D721Med (cell line): ENCODE results near the gene GLB1L2.

ENCODE experiments used
- DNase-seq: peaks from one replicate; pipeline ENCODE4 v3.0.0; 2011; ENCODE audit warnings: low spot score; ENCODE audit not compliant: insufficient read length
- FAIRE-seq: peaks from 2 replicates; lab custom pipeline; 2011; peaks lifted over from hg19 to GRCh38; lab: Jason Lieb, UNC
- CTCF ChIP-seq: IDR thresholded peaks from 2 replicates; pipeline ENCODE4 v1.5.1; 2012; ENCODE audit warnings: mild to moderate bottlenecking, control low read depth; ENCODE audit not compliant: insufficient read depth; ENCODE audit errors: missing control alignments

GLB1L2 gene

DNA sequence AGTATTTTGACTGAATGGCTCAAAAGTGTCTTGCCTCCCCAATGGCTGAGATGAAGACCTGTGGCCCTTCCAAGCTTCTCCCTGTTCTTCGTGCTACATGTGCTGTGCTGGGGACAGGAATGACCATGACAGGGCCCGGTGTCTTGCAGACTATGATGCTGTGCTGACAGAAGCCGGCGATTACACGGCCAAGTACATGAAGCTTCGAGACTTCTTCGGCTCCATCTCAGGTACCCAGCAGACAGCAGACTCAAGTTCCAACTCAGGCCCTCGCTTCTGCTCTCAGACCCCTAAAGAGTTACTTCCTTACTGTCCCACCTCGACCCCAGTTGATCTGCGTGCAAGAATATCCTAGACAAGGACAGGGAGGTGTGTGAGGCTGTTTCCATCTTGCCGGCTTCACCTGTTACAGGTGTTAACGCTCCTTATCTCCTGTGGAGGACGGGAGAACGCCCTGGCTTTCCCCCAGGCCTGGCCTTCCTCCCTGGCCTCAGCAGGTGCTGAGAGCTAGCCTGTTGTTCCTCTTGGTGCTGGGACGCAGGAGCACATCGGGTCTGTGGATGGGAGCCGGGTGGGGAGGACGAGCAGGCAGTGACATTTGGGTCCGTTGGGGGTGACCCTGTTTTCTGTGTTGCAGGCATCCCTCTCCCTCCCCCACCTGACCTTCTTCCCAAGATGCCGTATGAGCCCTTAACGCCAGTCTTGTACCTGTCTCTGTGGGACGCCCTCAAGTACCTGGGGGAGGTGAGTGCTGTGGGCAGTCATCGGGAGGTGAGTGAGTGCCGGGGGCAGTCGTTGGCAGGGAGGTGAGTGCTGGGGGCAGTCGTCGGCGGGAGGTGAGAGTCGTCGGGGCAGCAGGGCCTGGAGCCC lies 38.1 kb downstream of the GLB1L2 start:
- DNase-seq: no peak
- no peak for FAIRE-seq
- no peak for TF ChIP-seq CTCF

- TF ChIP-seq CTCF: no peak
- no peak for DNase-seq
- FAIRE-seq: no peak
Observed at GRCh38 chr11:134370526-134371435, 39.0 kb downstream of the GLB1L2 start.

GRCh38 chr11:134371436-134372185 lies 39.8 kb downstream of the GLB1L2 start:
- FAIRE-seq (no peak), DNase-seq (no peak)
- no peak for TF ChIP-seq CTCF

DNA sequence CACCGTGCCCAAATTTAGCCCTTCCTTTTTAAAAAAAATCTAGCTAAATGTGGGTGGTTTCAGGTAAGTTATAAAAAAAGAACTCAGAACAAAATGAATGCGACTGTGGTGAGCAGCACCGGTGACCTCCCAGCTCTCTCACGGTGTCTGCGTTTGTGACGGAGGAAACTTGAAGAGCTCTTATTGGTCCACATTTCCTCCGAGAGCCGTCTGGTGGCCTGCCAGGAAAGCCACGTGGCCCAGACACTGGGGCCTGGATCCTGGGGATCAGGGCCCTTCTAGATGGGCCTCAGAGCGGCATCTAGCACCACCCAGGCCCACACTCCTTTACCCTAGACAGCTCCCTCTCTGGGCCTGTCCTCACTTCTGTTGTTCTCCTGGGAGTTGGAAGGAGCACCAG lies 40.7 kb downstream of the GLB1L2 start:
- TF ChIP-seq CTCF: no peak
- FAIRE-seq (no peak), DNase-seq (no peak)

DNA sequence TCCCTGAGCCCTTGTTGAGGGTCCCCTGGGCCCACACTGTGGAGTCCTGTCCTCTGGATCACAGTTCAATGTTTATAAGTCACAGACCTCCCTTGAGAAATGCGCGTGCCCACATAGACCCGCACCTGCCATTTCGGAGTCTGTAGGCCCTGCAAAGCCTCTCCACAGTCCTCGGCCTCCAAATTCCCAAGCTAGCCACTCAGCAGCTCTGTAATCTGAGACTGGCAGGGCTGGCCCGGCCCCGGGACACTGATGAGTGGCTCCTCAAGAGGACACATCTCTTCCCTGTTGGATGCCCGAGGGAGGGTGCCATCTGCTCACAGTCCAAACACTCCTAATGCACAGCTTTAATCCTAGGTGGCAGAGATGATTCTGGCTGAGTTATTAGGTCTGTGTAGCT lies 41.2 kb downstream of the GLB1L2 start:
- DNase-seq: no peak
- no peak for FAIRE-seq
- TF ChIP-seq CTCF: peak; percentile 29

DNA sequence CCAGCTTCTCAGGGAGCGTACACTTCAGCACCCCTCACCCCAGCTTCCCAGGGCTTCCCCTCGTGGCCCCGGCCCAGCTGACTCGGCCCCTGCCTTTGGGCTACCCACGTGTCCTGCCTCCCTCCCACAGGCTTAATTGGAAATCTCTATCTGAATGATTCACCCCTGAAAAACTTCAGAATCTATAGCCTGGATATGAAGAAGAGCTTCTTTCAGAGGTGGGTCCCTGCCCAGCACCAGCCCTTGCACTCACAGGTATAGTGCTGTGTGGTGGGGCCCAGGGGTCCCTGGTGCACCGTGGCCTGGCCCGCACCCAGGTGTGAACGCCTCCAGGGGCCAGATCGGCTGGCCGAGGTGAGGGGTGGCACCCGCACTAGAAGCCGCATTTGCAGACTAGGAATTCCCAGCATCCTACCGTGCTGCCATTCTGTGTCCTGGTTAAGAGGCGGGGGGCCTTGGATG lies 41.8 kb downstream of the GLB1L2 start:
- no peak for TF ChIP-seq CTCF
- no peak for FAIRE-seq
- DNase-seq: no peak
